Measurements from ENCODE around the gene ISL2. TPM values are rescaled to one million over a fixed set of nuclear protein-coding genes. Genes with fewer than 3 reads are reported as not detected.
"Not testable (repeated sequence)": the region's sequence is repeated elsewhere in the genome, so short reads cannot be mapped to it uniquely, and the experiment has no call there.

Gene ISL2
- total and polyA plus RNA-seq, 4 donors = 0.22 to 0.86 (median 0.38) TPM; not detected in 1

DNA sequence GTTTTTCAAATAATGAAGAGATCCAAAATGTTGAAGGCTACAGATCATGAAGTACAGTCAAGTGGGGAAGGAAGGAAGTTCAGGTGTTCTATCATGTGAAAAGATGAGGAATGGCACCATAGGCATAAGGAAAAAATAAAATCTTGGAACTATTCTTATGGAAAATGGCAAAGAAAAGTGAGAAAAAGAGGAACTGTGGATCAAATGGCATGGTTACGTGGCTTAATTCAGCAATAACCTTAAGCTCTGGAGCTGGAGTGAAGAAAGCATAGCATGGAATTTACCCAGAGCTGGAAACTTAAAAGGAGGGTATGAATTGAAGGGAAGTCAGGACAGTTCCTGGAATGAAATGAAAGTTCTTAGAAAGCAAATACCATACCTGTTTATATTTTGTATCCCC lies 39.7 kb upstream of the ISL2 start:
- no peak overlapping the region for H3K4me3 ChIP-seq
- peaks cover 0 to 2% (median under 1%) of the 10 kb centered on the region in 4 donors for H3K36me3 ChIP-seq (ENCODE audit: control insufficient read depth in 4 of 4, insufficient read depth in 4 of 4, low read length in 4 of 4)
- ATAC-seq (ENCODE audit: insufficient read depth, low FRiP score) = no peak
- H3K27ac ChIP-seq (ENCODE audit: low read depth in 1 of 2, low read length in 1 of 2) = no peak overlapping the region
- no peak for DNase-seq
- TF ChIP-seq, protein P1, sequence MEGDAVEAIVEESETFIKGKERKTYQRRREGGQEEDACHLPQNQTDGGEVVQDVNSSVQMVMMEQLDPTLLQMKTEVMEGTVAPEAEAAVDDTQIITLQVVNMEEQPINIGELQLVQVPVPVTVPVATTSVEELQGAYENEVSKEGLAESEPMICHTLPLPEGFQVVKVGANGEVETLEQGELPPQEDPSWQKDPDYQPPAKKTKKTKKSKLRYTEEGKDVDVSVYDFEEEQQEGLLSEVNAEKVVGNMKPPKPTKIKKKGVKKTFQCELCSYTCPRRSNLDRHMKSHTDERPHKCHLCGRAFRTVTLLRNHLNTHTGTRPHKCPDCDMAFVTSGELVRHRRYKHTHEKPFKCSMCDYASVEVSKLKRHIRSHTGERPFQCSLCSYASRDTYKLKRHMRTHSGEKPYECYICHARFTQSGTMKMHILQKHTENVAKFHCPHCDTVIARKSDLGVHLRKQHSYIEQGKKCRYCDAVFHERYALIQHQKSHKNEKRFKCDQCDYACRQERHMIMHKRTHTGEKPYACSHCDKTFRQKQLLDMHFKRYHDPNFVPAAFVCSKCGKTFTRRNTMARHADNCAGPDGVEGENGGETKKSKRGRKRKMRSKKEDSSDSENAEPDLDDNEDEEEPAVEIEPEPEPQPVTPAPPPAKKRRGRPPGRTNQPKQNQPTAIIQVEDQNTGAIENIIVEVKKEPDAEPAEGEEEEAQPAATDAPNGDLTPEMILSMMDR (IDR thresholded peaks at IDR 0.05; ENCODE audit: control extremely low read depth, extremely low read depth) = no peak
- 84 to 89% methylated on average over 1 of the region's 1 CpG for WGBS, 2 donors
- no peaks in the 10 kb centered on the region for H3K9me3 ChIP-seq (ENCODE audit: control insufficient read depth in 4 of 4, insufficient read depth in 3 of 4, low read length in 3 of 4)
- H3K27me3 ChIP-seq (ENCODE audit: control insufficient read depth in 3 of 3, insufficient read depth in 3 of 3, low read length in 2 of 3) = no peaks in the 10 kb centered on the region
- no peak overlapping the region for H3K9ac ChIP-seq (ENCODE audit: insufficient read depth in 1 of 2, low read length in 2 of 2)
- peaks cover 0 to 3% (median 0%) of the 10 kb centered on the region in 5 donors for H3K4me1 ChIP-seq (ENCODE audit: control insufficient read depth in 5 of 5, insufficient read depth in 5 of 5, low read length in 5 of 5)

DNA sequence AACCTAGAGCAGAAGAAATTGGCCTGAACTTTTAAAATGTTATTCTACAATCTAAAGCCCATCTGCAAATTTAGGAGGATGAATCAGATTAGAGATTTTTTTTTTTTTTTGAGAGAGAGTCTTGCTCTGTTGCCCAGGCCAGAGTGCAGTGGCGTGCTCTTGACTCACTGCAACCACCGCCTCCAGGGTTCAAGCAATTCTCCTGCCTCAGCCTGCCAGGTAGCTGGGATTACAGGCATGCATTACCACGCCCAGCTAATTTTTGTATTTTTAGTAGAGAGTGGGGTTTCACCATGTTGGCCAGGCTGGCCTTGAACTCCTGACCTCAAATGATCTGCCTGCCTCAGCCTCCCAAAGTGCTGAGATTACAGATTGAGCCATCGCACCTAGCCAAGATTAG lies 38.6 kb upstream of the ISL2 start:
- DNase-seq; H3K27ac ChIP-seq (ENCODE audit: low read depth in 1 of 2, low read length in 1 of 2); H3K9ac ChIP-seq (ENCODE audit: insufficient read depth in 1 of 2, low read length in 2 of 2); H3K9me3 ChIP-seq (ENCODE audit: control insufficient read depth in 4 of 4, insufficient read depth in 3 of 4, low read length in 3 of 4); H3K4me3 ChIP-seq; H3K4me1 ChIP-seq (ENCODE audit: control insufficient read depth in 5 of 5, insufficient read depth in 5 of 5, low read length in 5 of 5); H3K36me3 ChIP-seq (ENCODE audit: control insufficient read depth in 4 of 4, insufficient read depth in 4 of 4, low read length in 4 of 4); ATAC-seq (ENCODE audit: insufficient read depth, low FRiP score); H3K27me3 ChIP-seq (ENCODE audit: control insufficient read depth in 3 of 3, insufficient read depth in 3 of 3, low read length in 2 of 3): not testable (repeated sequence)
- WGBS, 2 donors = 97 to 100% methylated on average over 4 of the region's 4 CpGs

DNA sequence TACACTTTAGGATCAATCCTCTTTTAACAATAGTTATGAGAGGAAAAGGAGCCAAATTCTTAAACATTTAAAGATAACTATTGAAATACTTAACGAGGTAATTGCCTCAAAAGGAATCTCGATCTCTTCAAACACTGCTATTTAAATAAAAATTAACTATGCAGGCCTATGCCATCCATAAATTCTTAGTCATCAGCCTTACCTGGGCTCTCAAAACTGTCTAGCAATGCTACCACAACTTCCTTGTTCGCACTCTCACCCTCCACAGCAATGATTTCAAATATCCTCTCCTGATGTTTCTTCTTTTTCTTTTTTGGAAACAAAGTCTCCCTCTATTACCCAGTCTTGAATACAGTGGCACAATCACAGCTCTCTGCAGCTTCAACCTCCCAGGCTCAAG lies 37.6 kb upstream of the ISL2 start:
- Histone ChIP-seq H3K27ac (ENCODE audit: low read depth in 1 of 2, low read length in 1 of 2) (no peak overlapping the region), H3K9me3 (ENCODE audit: control insufficient read depth in 4 of 4, insufficient read depth in 3 of 4, low read length in 3 of 4) (no peaks in the 10 kb centered on the region), H3K9ac (ENCODE audit: insufficient read depth in 1 of 2, low read length in 2 of 2) (no peak overlapping the region), H3K4me3 (no peak overlapping the region), H3K36me3 (ENCODE audit: control insufficient read depth in 4 of 4, insufficient read depth in 4 of 4, low read length in 4 of 4) (peaks cover 0 to 2% (median 0%) of the 10 kb centered on the region in 4 donors), H3K4me1 (ENCODE audit: control insufficient read depth in 5 of 5, insufficient read depth in 5 of 5, low read length in 5 of 5) (peaks cover 0 to 3% (median 0%) of the 10 kb centered on the region in 5 donors), H3K27me3 (ENCODE audit: control insufficient read depth in 3 of 3, insufficient read depth in 3 of 3, low read length in 2 of 3) (no peaks in the 10 kb centered on the region)
- no peak for ATAC-seq (ENCODE audit: insufficient read depth, low FRiP score)
- 63 to 66% methylated on average over 3 of the region's 3 CpGs for WGBS, 2 donors
- DNase-seq = no peak
- TF ChIP-seq, protein P1 (IDR thresholded peaks at IDR 0.05; ENCODE audit: control extremely low read depth, extremely low read depth) = no peak

DNA sequence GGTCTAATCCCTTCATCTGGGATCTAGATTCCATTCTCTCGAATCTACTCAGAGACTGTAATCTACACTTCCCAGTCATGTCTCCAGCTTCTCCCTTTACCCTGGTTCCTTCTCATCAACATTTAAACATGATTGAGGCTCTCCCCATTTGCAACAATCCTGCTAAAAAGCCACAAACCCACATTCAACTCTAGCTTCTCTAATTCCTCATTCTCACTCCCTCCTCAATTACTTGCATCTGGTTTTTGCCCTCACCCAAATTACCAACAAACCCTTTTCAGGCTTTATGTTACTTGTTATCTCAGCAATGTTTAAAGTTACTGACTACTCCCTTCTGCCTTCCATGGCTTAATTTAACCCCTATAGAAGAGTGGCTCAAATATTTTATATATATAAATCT lies 36.8 kb upstream of the ISL2 start:
- no peaks in the 10 kb centered on the region for H3K27me3 ChIP-seq (ENCODE audit: control insufficient read depth in 3 of 3, insufficient read depth in 3 of 3, low read length in 2 of 3)
- DNase-seq = no peak
- TF ChIP-seq, protein P1 (IDR thresholded peaks at IDR 0.05; ENCODE audit: control extremely low read depth, extremely low read depth) = no peak
- peaks cover 0 to under 1% (median 0%) of the 10 kb centered on the region in 4 donors for H3K36me3 ChIP-seq (ENCODE audit: control insufficient read depth in 4 of 4, insufficient read depth in 4 of 4, low read length in 4 of 4)
- H3K4me3 ChIP-seq = no peak overlapping the region
- H3K9ac ChIP-seq (ENCODE audit: insufficient read depth in 1 of 2, low read length in 2 of 2) = no peak overlapping the region
- WGBS, 2 donors = 48 to 71% methylated on average over 1 of the region's 1 CpG
- H3K4me1 ChIP-seq (ENCODE audit: control insufficient read depth in 5 of 5, insufficient read depth in 5 of 5, low read length in 5 of 5) = peaks cover 0 to 3% (median 0%) of the 10 kb centered on the region in 5 donors
- peaks cover 0 to 3% (median 0%) of the 10 kb centered on the region in 4 donors for H3K9me3 ChIP-seq (ENCODE audit: control insufficient read depth in 4 of 4, insufficient read depth in 3 of 4, low read length in 3 of 4)
- ATAC-seq (ENCODE audit: insufficient read depth, low FRiP score) = no peak
- no peak overlapping the region for H3K27ac ChIP-seq (ENCODE audit: low read depth in 1 of 2, low read length in 1 of 2)

All from lung (tissue), 12 donors.